GM19023 (cell line): ENCODE data around the gene HOXC12.

Experiments
- ATAC-seq: cut with Tn5 transposase; IDR thresholded peaks from one replicate; pipeline ENCODE4 v1.9.1; 2021; ENCODE audit warnings: mild to moderate bottlenecking, moderate library complexity; ENCODE audit not compliant: unreplicated experiment

Gene HOXC12

DNA sequence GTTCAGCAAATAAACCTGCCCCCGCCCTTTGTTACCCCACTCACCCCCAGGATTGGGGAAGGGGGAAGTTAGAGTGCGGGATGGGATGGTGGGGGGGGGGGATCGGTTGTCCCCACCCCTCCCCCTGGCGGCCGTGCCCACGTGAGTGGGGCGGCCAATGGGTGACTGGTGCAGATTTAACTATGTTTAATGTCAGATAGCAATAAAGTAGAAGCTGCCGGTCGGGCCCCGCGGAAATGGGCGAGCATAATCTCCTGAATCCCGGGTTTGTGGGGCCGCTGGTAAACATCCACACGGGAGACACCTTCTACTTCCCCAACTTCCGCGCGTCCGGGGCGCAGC lies at the start of gene HOXC12:
Gene HOXC12 (plus strand): TSS at position 210 of the 342 bp plus-strand sequence. CDS start 27 bp downstream, at position 237.
- no peak for ATAC-seq

GRCh38 chr12:53907103-53907502 lies 47.6 kb upstream of the HOXC12 start:
- no peak for ATAC-seq

GRCh38 chr12:53916788-53917655 lies 37.7 kb upstream of the HOXC12 start:
- ATAC-seq = no peak

- ATAC-seq = no peak
Measured at GRCh38 chr12:53924521-53925405, 29.9 kb upstream of the HOXC12 start.

GRCh38 chr12:53927220-53928029 lies 27.3 kb upstream of the HOXC12 start:
- no peak for ATAC-seq

DNA sequence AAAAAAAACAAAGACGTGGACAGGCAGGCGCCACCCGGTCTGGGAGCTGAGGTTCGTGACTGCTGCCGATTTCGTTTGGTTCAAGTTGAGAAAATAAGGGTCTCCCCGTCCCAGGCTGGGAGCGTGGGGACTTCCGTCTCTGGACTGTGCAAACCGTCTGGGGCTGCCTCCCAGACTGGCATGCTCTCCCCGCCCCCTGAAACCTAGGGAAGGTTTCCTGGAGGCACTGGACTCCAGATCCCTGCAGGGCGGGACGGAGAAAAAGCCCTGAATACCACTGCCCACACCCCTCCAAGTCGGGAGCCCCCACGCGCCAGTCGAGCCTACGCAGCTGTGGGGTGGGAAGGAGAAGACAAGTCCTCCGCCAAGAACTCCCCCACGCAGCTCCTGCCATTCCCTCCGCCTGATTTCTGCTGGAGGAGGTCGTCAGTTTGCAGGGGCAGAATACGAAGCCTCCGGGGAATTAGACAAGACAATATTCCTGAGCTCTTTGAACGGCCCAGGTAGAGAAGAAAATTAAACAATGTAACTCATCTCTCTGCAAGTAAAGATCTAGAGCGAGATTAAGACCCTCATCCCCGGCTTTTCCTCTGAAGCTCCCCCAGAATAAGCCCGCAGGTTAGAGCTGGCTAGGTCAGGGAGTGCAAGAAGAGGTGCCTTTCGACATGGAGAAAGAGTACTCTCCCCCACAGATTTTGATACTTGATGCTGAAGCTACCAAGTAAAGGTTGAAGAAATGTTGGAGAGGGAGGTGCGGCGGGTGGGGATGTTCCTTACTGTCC lies 26.5 kb upstream of the HOXC12 start:
- no peak for ATAC-seq

DNA sequence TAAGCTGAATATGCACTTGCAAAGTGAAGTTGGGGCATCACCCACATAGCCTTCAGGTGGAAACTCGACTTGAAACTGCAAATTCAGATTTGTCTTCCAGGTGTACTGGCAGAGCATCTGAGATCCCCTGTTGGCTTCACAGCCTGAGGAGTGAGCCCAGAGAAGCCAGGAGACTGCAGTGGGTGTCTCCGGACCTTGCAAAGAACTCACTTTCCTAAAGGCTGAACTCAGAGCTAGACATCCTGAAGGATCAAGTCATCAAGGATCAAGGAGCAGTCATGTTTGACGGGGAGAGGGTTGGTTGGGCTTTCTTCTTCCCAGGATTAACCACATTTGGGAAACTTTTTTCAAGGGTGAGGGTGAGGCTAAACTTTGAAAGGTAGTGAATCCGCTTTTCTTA lies 25.2 kb upstream of the HOXC12 start:
- no peak for ATAC-seq

DNA sequence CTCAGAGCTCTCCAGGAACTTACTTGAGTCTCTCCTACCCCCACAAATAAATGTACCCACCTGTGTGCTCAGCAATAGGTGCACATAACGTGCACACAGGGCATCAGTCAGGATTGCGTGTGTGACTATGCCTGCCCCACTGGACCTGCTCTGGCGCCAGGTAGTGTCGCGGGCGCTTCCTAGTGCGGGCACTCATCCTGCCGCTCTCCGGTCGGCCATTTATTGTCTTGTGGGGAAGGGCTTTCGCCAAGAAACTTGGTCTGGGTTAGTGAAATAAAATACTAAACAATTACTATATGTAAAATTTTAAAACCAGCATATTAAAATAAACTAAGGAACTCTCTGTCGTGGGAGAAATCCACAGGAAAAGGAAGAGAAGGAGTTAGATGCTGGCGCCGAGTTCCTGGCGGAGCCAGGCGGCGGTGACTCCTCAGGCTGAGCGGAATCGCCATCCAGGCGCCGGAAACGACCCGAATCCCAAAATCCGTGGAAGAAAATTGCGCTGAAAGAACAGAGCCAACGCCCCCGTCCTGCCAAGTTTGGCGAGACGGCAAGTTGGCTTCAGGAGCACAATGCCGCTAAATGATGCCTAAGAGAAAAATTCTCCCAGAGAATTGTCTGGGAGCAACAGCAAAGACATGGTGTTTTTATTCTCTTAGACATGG lies 24.0 kb upstream of the HOXC12 start:
- no peak for ATAC-seq

DNA sequence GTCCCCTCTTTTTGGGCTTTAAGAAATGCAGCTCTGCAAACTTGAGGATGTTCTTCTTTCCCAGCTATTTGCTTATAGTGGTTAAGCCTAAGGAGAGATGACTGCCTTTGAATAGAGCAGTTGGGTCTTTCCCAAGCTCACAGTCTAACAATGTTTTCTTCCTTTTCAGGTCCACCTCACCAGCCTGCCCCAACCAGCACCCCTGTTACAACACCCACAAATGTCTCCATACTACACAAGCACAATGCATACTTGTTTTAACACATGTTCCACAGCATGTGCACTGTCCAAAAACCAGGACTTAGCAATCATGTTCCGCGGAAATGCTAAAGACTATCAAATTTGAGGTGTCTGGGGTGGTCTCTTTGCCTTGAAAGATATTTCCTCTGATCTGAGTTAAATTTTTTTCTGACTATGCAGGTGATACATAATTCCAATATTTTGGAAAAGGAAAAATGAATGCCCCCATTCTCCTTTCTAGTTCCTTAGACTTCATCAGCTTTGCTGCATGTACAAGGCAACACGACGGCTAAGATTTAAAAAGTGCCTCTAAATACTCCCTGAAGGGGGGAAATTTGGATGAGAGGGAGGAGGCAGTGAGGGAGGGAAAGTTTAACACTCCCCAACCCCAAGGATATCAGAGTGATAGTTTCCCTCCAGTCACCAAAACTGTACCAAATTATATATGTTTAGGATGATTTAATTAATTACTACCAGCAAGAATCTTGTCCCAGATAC lies 22.7 kb upstream of the HOXC12 start:
- no peak for ATAC-seq

- no peak for ATAC-seq
Measured at GRCh38 chr12:53932915-53933314, 21.8 kb upstream of the HOXC12 start.

- no peak for ATAC-seq
Measured at GRCh38 chr12:53935383-53936341, 19.0 kb upstream of the HOXC12 start.

DNA sequence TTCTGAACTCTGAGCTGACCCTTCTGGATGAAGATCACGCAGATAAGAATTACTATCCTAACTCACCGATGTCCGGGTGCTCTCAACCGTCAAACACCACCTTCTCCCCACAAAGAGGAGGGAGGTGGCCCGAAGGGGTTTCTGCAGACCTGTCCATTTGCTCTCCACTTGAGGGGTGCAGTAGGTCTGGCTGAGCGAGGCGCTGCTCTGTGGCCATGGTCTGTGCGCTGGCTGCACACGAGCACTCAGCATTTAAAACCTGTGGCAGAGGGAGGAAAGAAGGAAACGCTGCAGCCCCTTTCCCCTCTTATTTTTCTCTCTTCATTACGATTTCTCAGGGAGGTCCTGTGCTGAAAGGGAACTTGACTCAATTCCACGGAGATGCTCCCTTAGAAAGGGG lies 17.6 kb upstream of the HOXC12 start:
- ATAC-seq = no peak

DNA sequence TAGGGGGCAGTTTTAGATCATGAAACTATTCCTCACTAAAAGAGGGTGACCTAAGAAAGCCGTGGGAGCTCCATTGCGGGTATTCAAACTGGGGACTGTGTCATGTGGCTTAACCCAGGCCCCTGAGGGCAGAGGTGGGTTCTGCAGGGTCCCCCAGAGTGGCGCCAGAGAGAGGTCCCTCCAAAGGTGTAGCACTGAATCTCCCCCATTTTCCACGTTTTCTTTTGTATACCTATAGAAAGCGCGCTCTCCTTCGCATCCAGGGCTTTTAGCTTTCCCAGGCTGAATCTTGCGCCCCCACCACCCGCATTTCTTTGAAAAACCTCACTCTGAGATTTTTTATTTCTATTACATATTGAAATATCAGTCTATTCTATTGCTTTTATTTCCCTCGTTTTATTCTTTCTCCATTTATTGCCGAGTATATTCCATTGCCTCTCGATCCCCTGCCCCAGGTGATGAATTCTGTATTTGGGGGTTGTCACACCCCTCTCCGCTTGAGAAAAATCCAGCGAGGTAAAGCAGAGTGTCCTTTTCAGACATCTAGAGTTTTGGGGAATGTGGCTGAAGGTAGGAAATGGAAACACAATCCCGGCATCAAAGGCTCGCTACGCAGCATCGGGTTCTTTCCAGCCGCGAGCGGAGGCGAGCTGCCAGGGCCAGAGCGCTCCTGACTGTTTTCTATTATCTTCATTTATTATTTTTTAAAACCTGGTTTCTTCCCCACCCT lies 16.9 kb upstream of the HOXC12 start:
- ATAC-seq = no peak

GRCh38 chr12:53938326-53939140 lies 16.2 kb upstream of the HOXC12 start, which contains the start of gene HOXC13:
Gene HOXC13, plus strand, starts transcription at chr12:53938831. Its CDS starts 76 bp downstream, at chr12:53938907.
- ATAC-seq = no peak

GRCh38 chr12:53939141-53940108 lies 15.3 kb upstream of the HOXC12 start:
- no peak for ATAC-seq
